ENCODE data around the gene LRCH1. TPM values are rescaled to one million over a fixed set of nuclear protein-coding genes. Genes with fewer than 3 reads are reported as not detected.

LRCH1 gene
- total and polyA plus RNA-seq, 10 of the 15 experiments (the other 5 are each of a cell fraction or from before 2014, with no cell fraction given), result 5.3 to 48.9 (median 14.4) TPM

DNA sequence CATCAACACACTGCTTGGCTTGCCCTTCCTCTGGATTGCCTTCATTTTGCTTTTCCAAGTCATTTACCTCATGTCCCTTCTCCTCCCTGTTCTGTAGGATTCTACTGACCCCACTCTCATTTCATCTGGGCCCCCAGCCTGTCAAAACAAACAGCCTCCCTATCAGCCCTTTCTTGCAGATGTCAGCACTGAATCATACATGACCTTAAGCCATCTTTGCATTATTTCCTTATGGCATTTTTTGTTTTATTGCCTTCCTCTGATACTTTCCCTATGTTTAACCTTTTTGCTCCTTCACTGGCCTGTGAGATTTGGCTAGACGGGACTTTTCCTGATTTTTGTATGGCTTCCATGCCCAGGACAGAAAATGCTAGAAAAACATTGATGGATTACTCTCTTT, 8.7 kb downstream of the LRCH1 start:
- no peak for DNase-seq (ENCODE audit: low read depth, low spot score)
- in situ Hi-C loops (cut with MboI), result no loop called here
- no peak overlapping the region for H2AFZ ChIP-seq (ENCODE audit: control insufficient read depth, low read depth, low read length)
- no peak for ATAC-seq
- no peaks in the 10 kb centered on the region for H3K27me3 ChIP-seq (replicated peaks in 1 of 2; ENCODE audit: control insufficient read depth in 2 of 2, insufficient read depth in 2 of 2, low read length in 1 of 2)
- RAD21 ChIA-PET (ENCODE audit: unreplicated experiment), result interaction anchor here (0.7 to 2.5 kb wide), 6 partner anchors 10 to 93 kb away, joined by 3 to 18 read pairs (median 4); no protein-coding TSS in a partner anchor
- peaks cover 20% of the 10 kb centered on the region for H3K4me1 ChIP-seq (ENCODE audit: control insufficient read depth, insufficient read depth, low read length)
- 93% methylated on average over 1 of the region's 1 CpG for WGBS (ENCODE audit: insufficient coverage, insufficient replicate concordance, low lambda C conversion rate, missing lambda C conversion rate)
- H4K20me1 ChIP-seq (ENCODE audit: control insufficient read depth, insufficient read depth), result peaks cover 10% of the 10 kb centered on the region
- FAIRE-seq, result no peak
- H3K36me3 ChIP-seq (ENCODE audit: control insufficient read depth in 2 of 2, insufficient read depth in 2 of 2, low read length in 1 of 2), result peaks cover 1 to 6% of the 10 kb centered on the region in 2 experiments; a peak in 2 of 4 replicates
- no peak overlapping the region for H3K27ac ChIP-seq (ENCODE audit: control insufficient read depth, insufficient read depth)
- H3K4me3 ChIP-seq, result no peak overlapping the region
- CTCF ChIA-PET, result interaction anchor here (0.9 to 2.3 kb wide), 2 partner anchors 10 to 100 kb away, joined by 3 to 13 read pairs; no protein-coding TSS in a partner anchor
- POLR2A ChIA-PET, result interaction anchor here (0.7 to 1.7 kb wide), 4 partner anchors 9 to 40 kb away, joined by 3 to 4 read pairs (median 3); partner anchors contain the start of gene LRCH1
- H3K9me3 ChIP-seq (replicated peaks; ENCODE audit: control insufficient read depth, insufficient read depth, low read length), result no peaks in the 10 kb centered on the region; the same call in 2 of the 3 replicates
- TF ChIP-seq SIN3A (IDR thresholded peaks at IDR 0.05; ENCODE audit: low read depth, low read length), result no peak
- no peak for TF ChIP-seq GABPA (IDR thresholded peaks at IDR 0.05; ENCODE audit: low read depth)
- intact Hi-C loops (cut with micrococcal nuclease; ENCODE audit: unreplicated experiment), result no loop called here
- H3K9ac ChIP-seq (ENCODE audit: control insufficient read depth, insufficient read depth, low read length), result no peak overlapping the region
- SMC1A ChIA-PET (ENCODE audit: uncharacterized antibody, unreplicated experiment), result interaction anchor here (0.8 to 7.3 kb wide), 11 partner anchors 9 to 160 kb away, joined by 3 to 58 read pairs (median 6); no protein-coding TSS in a partner anchor
- H3K79me2 ChIP-seq (ENCODE audit: control insufficient read depth, insufficient read depth, low read length), result peaks cover 96% of the 10 kb centered on the region
- no TSS peak for BruUV-seq (replicated peaks)
- H3K4me2 ChIP-seq (ENCODE audit: control insufficient read depth, insufficient read depth), result no peak overlapping the region

DNA sequence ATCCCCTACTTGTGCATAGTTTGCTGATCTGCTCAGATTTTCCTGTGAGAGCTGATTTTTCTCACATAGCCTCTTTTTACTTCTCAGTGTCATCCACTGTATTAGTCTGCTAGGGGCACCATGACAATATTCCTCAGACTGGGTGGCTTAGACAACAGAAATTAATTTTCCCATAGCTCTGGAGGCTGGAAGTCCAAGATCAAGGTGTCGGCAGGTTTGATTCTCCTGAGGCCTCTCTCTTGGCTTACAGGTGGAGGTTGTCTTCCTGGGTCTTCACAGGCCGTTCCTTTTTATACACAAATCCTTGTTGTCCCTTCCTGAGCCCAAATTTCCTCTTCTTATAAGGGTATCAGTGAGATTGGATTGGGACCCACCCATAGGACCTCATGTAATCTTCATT, 9.2 kb downstream of the LRCH1 start:
- H3K4me1 ChIP-seq (ENCODE audit: control insufficient read depth, insufficient read depth, low read length), result peaks cover 20% of the 10 kb centered on the region
- H3K9me3 ChIP-seq (replicated peaks; ENCODE audit: control insufficient read depth, insufficient read depth, low read length), result no peaks in the 10 kb centered on the region; the same call in 2 of the 3 replicates
- ChIA-PET RAD21 (ENCODE audit: unreplicated experiment) (interaction anchor here (1.1 to 2.2 kb wide), 3 partner anchors 15 to 61 kb away, joined by 5 to 6 read pairs (median 6); no protein-coding TSS in a partner anchor), SMC1A (ENCODE audit: uncharacterized antibody, unreplicated experiment) (interaction anchor here (1.1 to 7.3 kb wide), 9 partner anchors 9 to 119 kb away, joined by 3 to 58 read pairs (median 7); no protein-coding TSS in a partner anchor), CTCF (interaction anchor here (0.8 to 2.3 kb wide), 3 partner anchors 9 to 158 kb away, joined by 3 to 13 read pairs (median 4); no protein-coding TSS in a partner anchor), POLR2A (interaction anchor here (0.7 to 1.7 kb wide), 5 partner anchors 9 to 197 kb away, joined by 3 to 5 read pairs (median 3); partner anchors contain the start of gene LRCH1)
- H3K36me3 ChIP-seq (ENCODE audit: control insufficient read depth in 2 of 2, insufficient read depth in 2 of 2, low read length in 1 of 2), result peaks cover 1 to 6% of the 10 kb centered on the region in 2 experiments; a peak in 2 of 4 replicates
- H3K9ac ChIP-seq (ENCODE audit: control insufficient read depth, insufficient read depth, low read length), result no peak overlapping the region
- BruUV-seq (replicated peaks), result no TSS peak
- FAIRE-seq (no peak), ATAC-seq (no peak), DNase-seq (ENCODE audit: low read depth, low spot score) (no peak)
- H3K27me3 ChIP-seq (replicated peaks in 1 of 2; ENCODE audit: control insufficient read depth in 2 of 2, insufficient read depth in 2 of 2, low read length in 1 of 2), result no peaks in the 10 kb centered on the region
- peaks cover 96% of the 10 kb centered on the region for H3K79me2 ChIP-seq (ENCODE audit: control insufficient read depth, insufficient read depth, low read length)
- H4K20me1 ChIP-seq (ENCODE audit: control insufficient read depth, insufficient read depth), result peaks cover 10% of the 10 kb centered on the region
- in situ Hi-C loops (cut with MboI) (no loop called here), intact Hi-C loops (cut with micrococcal nuclease; ENCODE audit: unreplicated experiment) (no loop called here)
- H2AFZ ChIP-seq (ENCODE audit: control insufficient read depth, low read depth, low read length), result no peak overlapping the region
- no peak overlapping the region for H3K4me3 ChIP-seq
- H3K27ac ChIP-seq (ENCODE audit: control insufficient read depth, insufficient read depth), result no peak overlapping the region
- H3K4me2 ChIP-seq (ENCODE audit: control insufficient read depth, insufficient read depth), result no peak overlapping the region
- whole genome bisulfite sequencing (ENCODE audit: insufficient coverage, insufficient replicate concordance, low lambda C conversion rate, missing lambda C conversion rate), result 96% methylated on average over 2 of the region's 2 CpGs
- TF ChIP-seq, protein P1, sequence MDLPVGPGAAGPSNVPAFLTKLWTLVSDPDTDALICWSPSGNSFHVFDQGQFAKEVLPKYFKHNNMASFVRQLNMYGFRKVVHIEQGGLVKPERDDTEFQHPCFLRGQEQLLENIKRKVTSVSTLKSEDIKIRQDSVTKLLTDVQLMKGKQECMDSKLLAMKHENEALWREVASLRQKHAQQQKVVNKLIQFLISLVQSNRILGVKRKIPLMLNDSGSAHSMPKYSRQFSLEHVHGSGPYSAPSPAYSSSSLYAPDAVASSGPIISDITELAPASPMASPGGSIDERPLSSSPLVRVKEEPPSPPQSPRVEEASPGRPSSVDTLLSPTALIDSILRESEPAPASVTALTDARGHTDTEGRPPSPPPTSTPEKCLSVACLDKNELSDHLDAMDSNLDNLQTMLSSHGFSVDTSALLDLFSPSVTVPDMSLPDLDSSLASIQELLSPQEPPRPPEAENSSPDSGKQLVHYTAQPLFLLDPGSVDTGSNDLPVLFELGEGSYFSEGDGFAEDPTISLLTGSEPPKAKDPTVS (IDR thresholded peaks at IDR 0.05; ENCODE audit: low read depth, low read length), result no peak
- no peak for TF ChIP-seq RCOR1 (conservative IDR thresholded peaks at IDR 0.05; ENCODE audit: low read depth, low read length)
- no peak for TF ChIP-seq ZBED1 (IDR thresholded peaks at IDR 0.05; ENCODE audit: borderline replicate concordance)
- TF ChIP-seq BRCA1 (IDR thresholded peaks at IDR 0.05; ENCODE audit: low read depth, low read length), result no peak
- TF ChIP-seq, protein P2, sequence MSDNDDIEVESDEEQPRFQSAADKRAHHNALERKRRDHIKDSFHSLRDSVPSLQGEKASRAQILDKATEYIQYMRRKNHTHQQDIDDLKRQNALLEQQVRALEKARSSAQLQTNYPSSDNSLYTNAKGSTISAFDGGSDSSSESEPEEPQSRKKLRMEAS (IDR thresholded peaks at IDR 0.05; ENCODE audit: low read depth, low read length), result no peak
- TF ChIP-seq ZNF384 (IDR thresholded peaks at IDR 0.05; ENCODE audit: borderline replicate concordance, low read depth, low read length), result no peak
- no peak for TF ChIP-seq SMAD1 (IDR thresholded peaks at IDR 0.05; ENCODE audit: low read depth, partially characterized antibody)
- TF ChIP-seq YY1 (IDR thresholded peaks at IDR 0.05; ENCODE audit: low read depth, low read length), result no peak
- TF ChIP-seq RELA (IDR thresholded peaks at IDR 0.05; ENCODE audit: borderline replicate concordance, partially characterized antibody), result no peak
- no peak for TF ChIP-seq RBBP5 (conservative IDR thresholded peaks at IDR 0.05)
- TF ChIP-seq, protein P3, sequence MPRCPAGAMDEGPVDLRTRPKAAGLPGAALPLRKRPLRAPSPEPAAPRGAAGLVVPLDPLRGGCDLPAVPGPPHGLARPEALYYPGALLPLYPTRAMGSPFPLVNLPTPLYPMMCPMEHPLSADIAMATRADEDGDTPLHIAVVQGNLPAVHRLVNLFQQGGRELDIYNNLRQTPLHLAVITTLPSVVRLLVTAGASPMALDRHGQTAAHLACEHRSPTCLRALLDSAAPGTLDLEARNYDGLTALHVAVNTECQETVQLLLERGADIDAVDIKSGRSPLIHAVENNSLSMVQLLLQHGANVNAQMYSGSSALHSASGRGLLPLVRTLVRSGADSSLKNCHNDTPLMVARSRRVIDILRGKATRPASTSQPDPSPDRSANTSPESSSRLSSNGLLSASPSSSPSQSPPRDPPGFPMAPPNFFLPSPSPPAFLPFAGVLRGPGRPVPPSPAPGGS (IDR thresholded peaks at IDR 0.05; ENCODE audit: borderline replicate concordance, insufficient read depth, low read depth, low read length, poor library complexity, severe bottlenecking), result no peak
- TF ChIP-seq SUZ12 (IDR thresholded peaks at IDR 0.05; ENCODE audit: unreplicated experiment), result no peak

Measured in GM12878 (cell line).